ENCODE results near the gene TNIK. TPM values are rescaled to one million over a fixed set of nuclear protein-coding genes. Genes with fewer than 3 reads are reported as not detected.

Gene TNIK
- total RNA-seq, 1 donor from 2014 or later: 2.5 TPM

GRCh38 chr3:171432548-171432947, 27.7 kb downstream of the TNIK start:
- no peak for TF ChIP-seq CTCF (IDR thresholded peaks at IDR 0.05)
- no peak for ATAC-seq (ENCODE audit: low read depth)
- Mint-ChIP-seq H3K9me3 (no peaks in the 10 kb centered on the region), H3K27ac (no peak overlapping the region), H3K36me3 (ENCODE audit: low read depth) (no peaks in the 10 kb centered on the region), H3K4me3 (no peak overlapping the region), H3K4me1 (no peaks in the 10 kb centered on the region), H3K27me3 (no peaks in the 10 kb centered on the region)
- ChIA-PET CTCF (no interaction called here), POLR2A (no interaction called here)
- no peak for DNase-seq
- intact Hi-C loops (cut with micrococcal nuclease): no loop called here

GRCh38 chr3:171431550-171431949, 28.7 kb downstream of the TNIK start:
- ChIA-PET CTCF (no interaction called here), POLR2A (no interaction called here)
- no peaks in the 10 kb centered on the region for H3K27me3 Mint-ChIP-seq
- H3K4me1 Mint-ChIP-seq: no peaks in the 10 kb centered on the region
- no peak for ATAC-seq (ENCODE audit: low read depth)
- no peak overlapping the region for H3K27ac Mint-ChIP-seq
- no peak for DNase-seq
- intact Hi-C loops (cut with micrococcal nuclease): no loop called here
- H3K9me3 Mint-ChIP-seq: no peaks in the 10 kb centered on the region
- H3K4me3 Mint-ChIP-seq: no peak overlapping the region
- H3K36me3 Mint-ChIP-seq (ENCODE audit: low read depth): no peaks in the 10 kb centered on the region
- no peak for TF ChIP-seq CTCF (IDR thresholded peaks at IDR 0.05)

GRCh38 chr3:171430530-171430929, 29.7 kb downstream of the TNIK start:
- H3K27ac Mint-ChIP-seq: no peak overlapping the region
- no peak for TF ChIP-seq CTCF (IDR thresholded peaks at IDR 0.05)
- CTCF ChIA-PET: no interaction called here
- no peak overlapping the region for H3K4me3 Mint-ChIP-seq
- no peaks in the 10 kb centered on the region for H3K27me3 Mint-ChIP-seq
- POLR2A ChIA-PET: no interaction called here
- no peaks in the 10 kb centered on the region for H3K4me1 Mint-ChIP-seq
- ATAC-seq (ENCODE audit: low read depth): no peak
- H3K36me3 Mint-ChIP-seq (ENCODE audit: low read depth): no peaks in the 10 kb centered on the region
- no peaks in the 10 kb centered on the region for H3K9me3 Mint-ChIP-seq
- intact Hi-C loops (cut with micrococcal nuclease): no loop called here
- no peak for DNase-seq

GRCh38 chr3:171429635-171430034, 30.6 kb downstream of the TNIK start:
- ATAC-seq (ENCODE audit: low read depth): no peak

GRCh38 chr3:171428892-171429291, 31.3 kb downstream of the TNIK start:
- Mint-ChIP-seq H3K36me3 (ENCODE audit: low read depth) (no peaks in the 10 kb centered on the region), H3K27ac (no peak overlapping the region), H3K9me3 (no peaks in the 10 kb centered on the region), H3K4me1 (no peaks in the 10 kb centered on the region), H3K27me3 (no peaks in the 10 kb centered on the region), H3K4me3 (no peak overlapping the region)
- DNase-seq (no peak), ATAC-seq (ENCODE audit: low read depth) (no peak)
- ChIA-PET POLR2A (no interaction called here), CTCF (no interaction called here)
- intact Hi-C loops (cut with micrococcal nuclease): no loop called here
- no peak for TF ChIP-seq CTCF (IDR thresholded peaks at IDR 0.05)

More at GRCh38 chr3:171429635-171430034, 30.6 kb downstream of the TNIK start:
- H3K27me3 Mint-ChIP-seq: no peaks in the 10 kb centered on the region
- DNase-seq: no peak
- no peaks in the 10 kb centered on the region for H3K36me3 Mint-ChIP-seq (ENCODE audit: low read depth)
- no peaks in the 10 kb centered on the region for H3K4me1 Mint-ChIP-seq
- CTCF ChIA-PET: no interaction called here
- H3K27ac Mint-ChIP-seq: no peak overlapping the region
- POLR2A ChIA-PET: no interaction called here
- intact Hi-C loops (cut with micrococcal nuclease): no loop called here
- H3K9me3 Mint-ChIP-seq: no peaks in the 10 kb centered on the region
- H3K4me3 Mint-ChIP-seq: no peak overlapping the region
- TF ChIP-seq CTCF (IDR thresholded peaks at IDR 0.05): no peak
